HG03103 (cell line): ENCODE results near the gene ZFP1.
"Not testable (repeated sequence)": the region's sequence is repeated elsewhere in the genome, so short reads cannot be mapped to it uniquely, and the experiment has no call there.

ENCODE experiments used
- ATAC-seq: cut with Tn5 transposase; IDR thresholded peaks from one replicate; pipeline ENCODE4 v1.9.1; 2021; ENCODE audit warnings: low read depth; ENCODE audit not compliant: unreplicated experiment

Gene ZFP1

GRCh38 chr16:75112734-75113491 is 35.4 kb upstream of the ZFP1 start:
- no peak for ATAC-seq

- no peak for ATAC-seq
These were observed 34.7 kb upstream of the ZFP1 start for GRCh38 chr16:75113541-75114121.

- ATAC-seq = no peak
These were observed 34.0 kb upstream of the ZFP1 start for GRCh38 chr16:75114179-75114945.

- no peak for ATAC-seq
These were observed 33.1 kb upstream of the ZFP1 start for GRCh38 chr16:75114946-75115825.

GRCh38 chr16:75116081-75116910 is 32.0 kb upstream of the ZFP1 start, which contains the start of gene LDHD:
Gene LDHD, minus strand, starts transcription at chr16:75116780. Its CDS starts 60 bp downstream, at chr16:75116720.
- ATAC-seq = peak; percentile 70

- ATAC-seq = no peak
These were observed 31.4 kb upstream of the ZFP1 start for GRCh38 chr16:75116911-75117245.

- ATAC-seq = no peak
These were observed 29.3 kb upstream of the ZFP1 start for GRCh38 chr16:75118943-75119539.

- no peak for ATAC-seq
These were observed 28.1 kb upstream of the ZFP1 start for GRCh38 chr16:75120253-75120652.

GRCh38 chr16:75121949-75122568 is 26.3 kb upstream of the ZFP1 start:
- ATAC-seq = no peak

GRCh38 chr16:75122609-75123008 is 25.7 kb upstream of the ZFP1 start:
- no peak for ATAC-seq

GRCh38 chr16:75127713-75128415 is 20.5 kb upstream of the ZFP1 start:
- ATAC-seq = no peak

- ATAC-seq = not testable (repeated sequence)
These were observed 18.7 kb upstream of the ZFP1 start for GRCh38 chr16:75129421-75130149.

GRCh38 chr16:75130150-75130771 is 18.1 kb upstream of the ZFP1 start:
- no peak for ATAC-seq

- ATAC-seq = no peak
These were observed 17.2 kb upstream of the ZFP1 start for GRCh38 chr16:75131081-75131480.

GRCh38 chr16:75138233-75138632 is 10.1 kb upstream of the ZFP1 start:
- ATAC-seq = no peak

- ATAC-seq = no peak
These were observed 9.7 kb upstream of the ZFP1 start for GRCh38 chr16:75138636-75139035.

- no peak for ATAC-seq
These were observed 8.8 kb upstream of the ZFP1 start for GRCh38 chr16:75139498-75139897.
